K562 (cell line): Measurements from ENCODE around the gene LY6G6D. TPM values are rescaled to one million over a fixed set of nuclear protein-coding genes. Genes with fewer than 3 reads are reported as not detected.

Experiments used
- BACH1 ChIP-seq: fragments of 200-800 bp; sonication (Bioruptor generic); IDR thresholded peaks from 2 replicates; pipeline ENCODE4 v1.6.1; 2016; ENCODE audit warnings: missing genetic modification characterization, missing compliant biosample characterization
- EHMT2 ChIP-seq: fragments of 450-650 bp; IDR thresholded peaks from 2 replicates; pipeline ENCODE4 v1.6.1; 2018; ENCODE audit warnings: antibody characterized with exemption
- ELF4 ChIP-seq: fragments of 450-650 bp; formaldehyde crosslinking; IDR thresholded peaks from 2 replicates; pipeline ENCODE4 v1.4.0; 2022; ENCODE audit warnings: missing genetic modification characterization
- FOS ChIP-seq: IDR thresholded peaks from 3 replicates; pipeline ENCODE4 v1.6.1; 2011; ENCODE audit not compliant: insufficient read length; ENCODE audit errors: extremely low read depth
- KAT8 ChIP-seq: fragments of 450-650 bp; IDR thresholded peaks from 2 replicates; pipeline ENCODE4 v1.6.1; 2016; ENCODE audit warnings: low read depth, mild to moderate bottlenecking
- MTA2 ChIP-seq: fragments of 450-650 bp; IDR thresholded peaks from 2 replicates; pipeline ENCODE4 v1.6.1; 2016; ENCODE audit warnings: low read depth
- NR0B1 ChIP-seq: fragments of 450-650 bp; IDR thresholded peaks from one replicate; pipeline ENCODE4 v1.6.1; 2018; ENCODE audit warnings: mild to moderate bottlenecking, moderate library complexity; ENCODE audit not compliant: partially characterized antibody
- PCBP2 ChIP-seq: fragments of 200-400 bp; formaldehyde crosslinking; IDR thresholded peaks from 2 replicates; pipeline ENCODE4 v1.6.1; 2018; ENCODE audit warnings: low read length, low read depth, mild to moderate bottlenecking, moderate library complexity; ENCODE audit not compliant: poor library complexity, severe bottlenecking
- PHTF2 ChIP-seq: fragments of 250-450 bp; sonication (Bioruptor Pico); IDR thresholded peaks from 2 replicates; pipeline ENCODE4 v1.5.0; 2021; ENCODE audit warnings: mild to moderate bottlenecking
- RAD51 ChIP-seq: fragments of 450-650 bp; IDR thresholded peaks from 2 replicates; pipeline ENCODE4 v1.7.1; 2016; ENCODE audit warnings: low read depth, mild to moderate bottlenecking, borderline replicate concordance
- SAP30 ChIP-seq: fragments of 200-600 bp; sonication (generic); IDR thresholded peaks from 2 replicates; pipeline ENCODE4 v1.6.1; 2012; ENCODE audit warnings: borderline replicate concordance, low read depth, mild to moderate bottlenecking, moderate library complexity, low read length, control low read depth, inconsistent platforms; ENCODE audit not compliant: insufficient read depth, poor library complexity, severe bottlenecking
- SIRT6 ChIP-seq: IDR thresholded peaks from one replicate; pipeline ENCODE4 v1.6.1; 2012; ENCODE audit warnings: low read depth, mild to moderate bottlenecking, control low read depth, inconsistent platforms, low read length, moderate library complexity
- SRSF1 ChIP-seq: fragments of 200-400 bp; formaldehyde crosslinking; IDR thresholded peaks from 2 replicates; pipeline ENCODE4 v1.6.1; 2017; ENCODE audit warnings: mild to moderate bottlenecking, low read depth, low read length, moderate library complexity
- STAT5A ChIP-seq: IDR thresholded peaks from 2 replicates; pipeline ENCODE4 v1.6.1; 2012; ENCODE audit warnings: low read length, inconsistent platforms, borderline replicate concordance
- TAF9B ChIP-seq: fragments of 450-650 bp; IDR thresholded peaks from 2 replicates; pipeline ENCODE4 v1.6.1; 2018; ENCODE audit warnings: mild to moderate bottlenecking; ENCODE audit not compliant: partially characterized antibody
- XRCC3 ChIP-seq: fragments of 450-650 bp; IDR thresholded peaks from 2 replicates; pipeline ENCODE4 v1.6.1; 2017; ENCODE audit warnings: mild to moderate bottlenecking, moderate library complexity
- ZBTB17 ChIP-seq: fragments of 450-650 bp; formaldehyde crosslinking; IDR thresholded peaks from 2 replicates; pipeline ENCODE4 v1.4.0; 2020; ENCODE audit warnings: mild to moderate bottlenecking
- ZKSCAN3 ChIP-seq: fragments of 250-450 bp; sonication (Bioruptor Pico); IDR thresholded peaks from 2 replicates; pipeline ENCODE4 v1.4.0; 2020
- ZNF212 ChIP-seq: fragments of 450-650 bp; formaldehyde crosslinking; IDR thresholded peaks from 2 replicates; pipeline ENCODE4 v1.4.0; 2020; ENCODE audit warnings: mild to moderate bottlenecking
- ZNF263 ChIP-seq: sonication (generic); formaldehyde crosslinking; IDR thresholded peaks from 2 replicates; pipeline ENCODE4 v1.8.0; 2022; ENCODE audit warnings: mild to moderate bottlenecking, missing genetic modification reagents, borderline replicate concordance
- ZZZ3 ChIP-seq: fragments of 450-650 bp; IDR thresholded peaks from 2 replicates; pipeline ENCODE4 v1.6.1; 2016; ENCODE audit warnings: antibody characterized with exemption, mild to moderate bottlenecking, moderate library complexity
- polyA plus RNA-seq, 8 experiments: library from polyadenylated mRNA; depleted of rRNA in 4 of 8; stranded (reverse) in 5 of 8; unstranded in 3 of 8; fragments of >200 nt; fragmentation: Nextera tagmentation in 2 of 8; fragmentation: Illumina TruSeq in 1 of 8; extraction: Ambion mirVana in 2 of 8; extraction: Trizol in 1 of 8; gene quantifications; 2 replicates each; pipeline versions ENCODE4 v1.2.1 to v1.2.3, GENCODE V29; 2011 to 2014; ENCODE audit warnings: inconsistent platforms in 1 of 8, missing spikeins in 1 of 8
- total RNA-seq, 7 experiments: library from RNA; depleted of rRNA in 6 of 7; stranded (reverse); fragments of >200 nt in 6 of 7; fragmentation: Illumina TruSeq in 2 of 7; extraction: Trizol in 2 of 7; gene quantifications; 2 replicates each; pipeline versions ENCODE4 v1.2.1 to v1.2.3, GENCODE V29; 2011 to 2021; ENCODE audit warnings: low replicate concordance in 1 of 7
- TF ChIP-seq, protein P1 (sequence below): fragments of 200-800 bp; sonication (Bioruptor generic); IDR thresholded peaks from 2 replicates; pipeline ENCODE4 v1.6.1; 2017; ENCODE audit warnings: missing genetic modification characterization, missing compliant biosample characterization
- TF ChIP-seq, protein P2 (sequence below), 2 experiments: fragments of 450-650 bp; IDR thresholded peaks; 2 replicates each; pipeline ENCODE4 v1.6.1; 2016
- TF ChIP-seq, protein P3 (sequence below): fragments of 250-450 bp; sonication (Bioruptor Pico); IDR thresholded peaks from 2 replicates; pipeline ENCODE4 v1.5.1; 2021; ENCODE audit warnings: mild to moderate bottlenecking

LY6G6D gene
- total and polyA plus RNA-seq, 9 of the 15 experiments (the other 6 are each of a cell fraction or from before 2014, with no cell fraction given), result 0.30 to 0.38 TPM; not detected in 7

DNA sequence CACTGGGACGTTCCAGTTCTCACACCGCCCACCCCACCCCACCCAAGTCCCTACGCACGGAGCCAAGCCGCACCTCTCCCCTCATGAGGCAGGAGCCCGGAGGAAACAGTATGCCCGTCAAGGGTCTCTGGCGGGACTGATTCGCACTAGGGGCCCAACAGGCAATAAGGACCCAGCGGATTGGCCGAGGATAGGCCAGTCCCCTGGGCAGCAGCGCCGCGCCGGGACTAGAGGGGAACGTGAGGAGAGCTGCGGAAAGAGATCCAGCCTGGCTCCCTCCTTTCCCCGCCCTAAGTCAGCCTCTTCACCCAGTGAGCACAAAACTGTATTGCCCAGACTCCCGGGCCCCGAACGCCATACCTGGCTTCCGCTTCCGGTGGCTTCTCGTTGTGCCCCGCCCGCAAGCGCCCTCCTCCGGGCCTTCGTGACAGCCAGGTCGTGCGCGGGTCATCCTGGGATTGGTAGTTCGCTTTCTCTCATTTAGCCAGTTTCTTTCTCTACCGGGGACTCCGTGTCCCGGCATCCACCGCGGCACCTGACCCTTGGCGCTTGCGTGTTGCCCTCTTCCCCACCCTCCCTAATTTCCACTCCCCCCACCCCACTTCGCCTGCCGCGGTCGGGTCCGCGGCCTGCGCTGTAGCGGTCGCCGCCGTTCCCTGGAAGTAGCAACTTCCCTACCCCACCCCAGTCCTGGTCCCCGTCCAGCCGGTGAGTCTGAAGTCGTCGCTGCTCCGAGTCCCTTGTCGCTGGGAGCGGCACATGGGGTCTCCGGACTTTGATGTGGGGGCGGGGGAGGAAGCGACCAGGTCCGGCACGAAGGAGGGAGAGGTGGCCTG lies 49.4 kb upstream of the LY6G6D start, which contains the start of gene CSNK2B (continued):
- TF ChIP-seq PHTF2 (no peak), XRCC3 (no peak), STAT5A (peak; percentile 47; the same call in 1 of the 2 replicates), ZBTB17 (CRISPR knock-in tag) (no peak; the same call in 1 of the 2 replicates), SAP30 (peak; percentile 76), SRSF1 (no peak), BACH1 (tag) (no peak), TAF9B (no peak), EHMT2 (no peak), NR0B1 (no peak), SIRT6 (no peak), ZNF212 (CRISPR knock-in tag) (peak; percentile 79; the same call in 1 of the 2 replicates), KAT8 (no peak), ELF4 (CRISPR knock-in tag) (peak; percentile 76; the same call in 1 of the 2 replicates), ZZZ3 (no peak), MTA2 (peak; percentile 79; the same call in 1 of the 2 replicates), RAD51 (peak; percentile 78), ZNF263 (CRISPR knock-in tag) (peak; percentile 57), FOS (no peak), PCBP2 (no peak), ZKSCAN3 (CRISPR knock-in tag) (no peak)
- TF ChIP-seq, protein P1, sequence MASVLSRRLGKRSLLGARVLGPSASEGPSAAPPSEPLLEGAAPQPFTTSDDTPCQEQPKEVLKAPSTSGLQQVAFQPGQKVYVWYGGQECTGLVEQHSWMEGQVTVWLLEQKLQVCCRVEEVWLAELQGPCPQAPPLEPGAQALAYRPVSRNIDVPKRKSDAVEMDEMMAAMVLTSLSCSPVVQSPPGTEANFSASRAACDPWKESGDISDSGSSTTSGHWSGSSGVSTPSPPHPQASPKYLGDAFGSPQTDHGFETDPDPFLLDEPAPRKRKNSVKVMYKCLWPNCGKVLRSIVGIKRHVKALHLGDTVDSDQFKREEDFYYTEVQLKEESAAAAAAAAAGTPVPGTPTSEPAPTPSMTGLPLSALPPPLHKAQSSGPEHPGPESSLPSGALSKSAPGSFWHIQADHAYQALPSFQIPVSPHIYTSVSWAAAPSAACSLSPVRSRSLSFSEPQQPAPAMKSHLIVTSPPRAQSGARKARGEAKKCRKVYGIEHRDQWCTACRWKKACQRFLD, result no peak
- TF ChIP-seq, protein P2, sequence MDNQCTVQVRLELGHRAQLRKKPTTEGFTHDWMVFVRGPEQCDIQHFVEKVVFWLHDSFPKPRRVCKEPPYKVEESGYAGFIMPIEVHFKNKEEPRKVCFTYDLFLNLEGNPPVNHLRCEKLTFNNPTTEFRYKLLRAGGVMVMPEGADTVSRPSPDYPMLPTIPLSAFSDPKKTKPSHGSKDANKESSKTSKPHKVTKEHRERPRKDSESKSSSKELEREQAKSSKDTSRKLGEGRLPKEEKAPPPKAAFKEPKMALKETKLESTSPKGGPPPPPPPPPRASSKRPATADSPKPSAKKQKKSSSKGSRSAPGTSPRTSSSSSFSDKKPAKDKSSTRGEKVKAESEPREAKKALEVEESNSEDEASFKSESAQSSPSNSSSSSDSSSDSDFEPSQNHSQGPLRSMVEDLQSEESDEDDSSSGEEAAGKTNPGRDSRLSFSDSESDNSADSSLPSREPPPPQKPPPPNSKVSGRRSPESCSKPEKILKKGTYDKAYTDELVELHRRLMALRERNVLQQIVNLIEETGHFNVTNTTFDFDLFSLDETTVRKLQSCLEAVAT (IDR thresholded peaks at IDR 0.05), result peak in 1 of 2 experiments; percentile 71; a peak in 1 of 4 replicates
- TF ChIP-seq, protein P3, sequence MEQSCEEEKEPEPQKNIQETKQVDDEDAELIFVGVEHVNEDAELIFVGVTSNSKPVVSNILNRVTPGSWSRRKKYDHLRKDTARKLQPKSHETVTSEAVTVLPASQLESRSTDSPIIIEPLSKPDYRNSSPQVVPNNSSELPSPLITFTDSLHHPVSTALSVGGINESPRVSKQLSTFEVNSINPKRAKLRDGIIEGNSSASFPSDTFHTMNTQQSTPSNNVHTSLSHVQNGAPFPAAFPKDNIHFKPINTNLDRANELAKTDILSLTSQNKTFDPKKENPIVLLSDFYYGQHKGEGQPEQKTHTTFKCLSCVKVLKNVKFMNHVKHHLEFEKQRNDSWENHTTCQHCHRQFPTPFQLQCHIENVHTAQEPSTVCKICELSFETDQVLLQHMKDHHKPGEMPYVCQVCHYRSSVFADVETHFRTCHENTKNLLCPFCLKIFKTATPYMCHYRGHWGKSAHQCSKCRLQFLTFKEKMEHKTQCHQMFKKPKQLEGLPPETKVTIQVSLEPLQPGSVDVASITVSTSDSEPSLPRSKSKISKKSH (CRISPR knock-in tag), result no peak
